GM18909 (cell line): ENCODE results near the gene PIK3AP1.
"Not testable (repeated sequence)": the region's sequence is repeated elsewhere in the genome, so short reads cannot be mapped to it uniquely, and the experiment has no call there.

ENCODE experiments used
- ATAC-seq: cut with Tn5 transposase; IDR thresholded peaks from one replicate; pipeline ENCODE4 v1.9.1; 2021; ENCODE audit warnings: mild to moderate bottlenecking; ENCODE audit not compliant: unreplicated experiment, poor library complexity

PIK3AP1 gene

GRCh38 chr10:96560489-96560888 lies 159.8 kb downstream of the PIK3AP1 start:
- no peak for ATAC-seq

- ATAC-seq, result no peak
These were observed 164.3 kb downstream of the PIK3AP1 start for GRCh38 chr10:96556003-96556402.

GRCh38 chr10:96555330-96555729 lies 165.0 kb downstream of the PIK3AP1 start:
- no peak for ATAC-seq

GRCh38 chr10:96548589-96548988 lies 171.7 kb downstream of the PIK3AP1 start:
- ATAC-seq, result no peak

- ATAC-seq, result not testable (repeated sequence)
These were observed 174.8 kb downstream of the PIK3AP1 start for GRCh38 chr10:96545558-96545957.
